GM11168 (cell line): ENCODE data around the gene NOD1.
"Not testable (repeated sequence)": the region's sequence is repeated elsewhere in the genome, so short reads cannot be mapped to it uniquely, and the experiment has no call there.

Experiments
- in situ Hi-C: fragments of 300-500 bp; cut with MboI; formaldehyde crosslinking; loops from one replicate; pipeline ENCODE4 v1.12.0; 2022; ENCODE audit warnings: low sequenced_read_pairs; ENCODE audit not compliant: unreplicated experiment

The NOD1 gene

DNA sequence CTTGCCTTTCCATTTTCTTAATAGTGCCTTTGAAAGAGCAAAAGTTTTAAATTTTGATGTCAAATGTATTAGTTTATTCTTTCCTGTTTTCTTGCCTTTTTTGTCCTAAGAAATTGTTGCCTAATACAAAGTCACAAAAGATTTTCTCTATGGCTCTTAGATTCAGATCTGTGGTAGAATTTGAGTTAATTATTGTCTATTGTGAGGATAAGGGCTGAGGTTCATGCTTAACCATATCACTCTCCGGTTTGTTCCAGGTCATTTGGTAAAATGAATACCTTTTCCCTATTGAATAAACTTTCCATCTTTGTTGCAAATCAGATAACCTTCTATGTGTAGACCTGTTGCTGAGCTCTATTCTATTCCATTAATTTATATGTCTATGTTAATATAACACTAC, 96.0 kb downstream of the NOD1 start:
- in situ Hi-C loops = no loop called here

DNA sequence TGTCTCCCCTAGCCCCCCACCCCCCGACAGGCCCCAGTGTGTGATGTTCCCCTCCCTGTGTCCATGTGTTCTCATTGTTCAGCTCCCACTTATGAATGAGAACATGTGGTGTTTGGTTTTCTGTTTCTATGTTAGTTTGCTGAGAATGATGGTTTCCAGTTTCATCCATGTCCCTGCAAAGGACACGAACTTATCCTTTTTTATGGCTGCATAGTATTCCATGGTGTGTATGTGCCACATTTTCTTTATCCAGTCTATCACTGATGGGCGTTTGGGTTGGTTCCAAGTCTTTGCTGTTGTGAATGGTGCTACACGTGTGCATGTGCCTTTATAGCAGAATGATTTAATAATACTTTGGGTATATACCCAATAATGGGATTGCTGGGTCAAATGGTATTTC, 97.8 kb downstream of the NOD1 start:
- in situ Hi-C loops = not testable (repeated sequence)

- in situ Hi-C loops = no loop called here
These were observed 98.3 kb downstream of the NOD1 start for GRCh38 chr7:30380294-30380693.

DNA sequence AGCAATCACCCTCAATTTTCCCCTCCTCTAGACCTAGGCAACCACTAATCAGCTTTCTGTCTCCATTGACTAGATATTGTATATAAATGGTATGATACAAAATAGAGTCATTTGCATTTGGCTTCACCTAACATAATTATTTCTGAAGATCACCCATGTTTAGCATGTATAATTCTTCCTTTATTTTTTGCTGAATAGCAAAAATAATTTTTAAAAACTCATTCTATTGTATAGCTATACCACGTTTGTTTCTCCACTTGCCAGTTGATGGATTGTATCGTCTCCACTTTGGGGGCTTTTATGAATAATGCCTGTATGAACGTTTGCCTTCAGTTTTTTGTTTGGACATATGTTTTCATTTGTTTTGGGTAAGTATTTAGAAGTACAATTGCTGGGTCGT, 98.8 kb downstream of the NOD1 start:
- in situ Hi-C loops = no loop called here

GRCh38 chr7:30379131-30379530, 99.5 kb downstream of the NOD1 start:
- in situ Hi-C loops = no loop called here

- in situ Hi-C loops = no loop called here
These were observed 100.3 kb downstream of the NOD1 start for GRCh38 chr7:30378275-30378674.
